Liver (tissue), 10 donors: ENCODE data around the gene SCN1A. TPM values are rescaled to one million over a fixed set of nuclear protein-coding genes. Genes with fewer than 3 reads are reported as not detected.

Experiments used
- DNase-seq: peaks from one replicate; pipeline ENCODE4 v3.0.0-alpha.2; 2017; ENCODE audit warnings: low spot score
- H3K27ac ChIP-seq, 2 donors: one replicate each; pipeline ENCODE4 v1.7.0; 2013; ENCODE audit warnings: inconsistent platforms in 2 of 2, low read length in 2 of 2, control low read depth in 1 of 2, low read depth in 1 of 2, mild to moderate bottlenecking in 1 of 2
- H3K27me3 ChIP-seq, 4 donors: one replicate each; pipeline versions ENCODE4 v1.6.1 to v1.7.0; 2013; ENCODE audit warnings: low read length in 3 of 4, inconsistent platforms in 1 of 4, mild to moderate bottlenecking in 1 of 4, moderate library complexity in 1 of 4; ENCODE audit not compliant: control insufficient read depth in 4 of 4, insufficient read depth in 4 of 4
- H3K36me3 ChIP-seq, 4 donors: one replicate each; pipeline versions ENCODE4 v1.6.1 to v1.7.0; 2013; ENCODE audit warnings: low read length in 3 of 4, mild to moderate bottlenecking in 3 of 4, low read depth in 1 of 4, moderate library complexity in 1 of 4; ENCODE audit not compliant: control insufficient read depth in 4 of 4, insufficient read depth in 3 of 4
- H3K4me1 ChIP-seq, 4 donors: one replicate each; pipeline versions ENCODE4 v1.6.1 to v1.7.0; 2013; ENCODE audit warnings: low read length in 3 of 4, mild to moderate bottlenecking in 3 of 4, moderate library complexity in 1 of 4; ENCODE audit not compliant: control insufficient read depth in 4 of 4, insufficient read depth in 4 of 4
- H3K4me3 ChIP-seq, 3 donors: one replicate each; pipeline versions ENCODE4 v1.6.1 to v1.7.0; 2013; ENCODE audit warnings: low read length in 3 of 3, control low read depth in 1 of 3, low read depth in 1 of 3, mild to moderate bottlenecking in 1 of 3
- H3K9ac ChIP-seq, 2 donors: one replicate each; pipeline ENCODE4 v1.7.0; 2013; ENCODE audit warnings: low read length in 2 of 2, mild to moderate bottlenecking in 2 of 2, moderate library complexity in 2 of 2, control low read depth in 1 of 2, low read depth in 1 of 2
- H3K9me3 ChIP-seq, 4 donors: one replicate each; pipeline versions ENCODE4 v1.6.1 to v1.7.0; 2013; ENCODE audit warnings: low read length in 3 of 4; ENCODE audit not compliant: control insufficient read depth in 4 of 4
- ATF3 ChIP-seq: IDR thresholded peaks from 2 replicates; pipeline ENCODE4 v1.6.1; 2016; ENCODE audit warnings: antibody characterized with exemption
- CTCF ChIP-seq: fragments of 150-350 bp; IDR thresholded peaks from 2 replicates; pipeline ENCODE4 v1.5.1; 2017; ENCODE audit warnings: improper control_type of control experiment, low read depth, low read length; ENCODE audit not compliant: missing input control
- FOXA2 ChIP-seq: IDR thresholded peaks from 2 replicates; pipeline ENCODE4 v1.6.1; 2016; ENCODE audit warnings: antibody characterized with exemption
- GABPA ChIP-seq, 2 donors: IDR thresholded peaks in 1 of 2; conservative IDR thresholded peaks in 1 of 2; 2 replicates each; pipeline ENCODE4 v1.6.1; 2016; ENCODE audit warnings: antibody characterized with exemption in 2 of 2, mild to moderate bottlenecking in 1 of 2, moderate library complexity in 1 of 2
- HNF4A ChIP-seq, 2 donors: conservative IDR thresholded peaks; 2 replicates each; pipeline ENCODE4 v1.6.1; 2016; ENCODE audit warnings: antibody characterized with exemption in 2 of 2, mild to moderate bottlenecking in 2 of 2
- HNF4G ChIP-seq: IDR thresholded peaks from 2 replicates; pipeline ENCODE4 v1.6.1; 2016; ENCODE audit warnings: antibody characterized with exemption
- NR2F2 ChIP-seq: IDR thresholded peaks from 2 replicates; pipeline ENCODE4 v1.6.1; 2016; ENCODE audit warnings: antibody characterized with exemption
- REST ChIP-seq: IDR thresholded peaks from 2 replicates; pipeline ENCODE4 v1.6.1; 2016; ENCODE audit warnings: antibody characterized with exemption, mild to moderate bottlenecking
- RXRA ChIP-seq, 2 donors: IDR thresholded peaks; 2 replicates each; pipeline ENCODE4 v1.6.1; 2017 to 2018; ENCODE audit warnings: antibody characterized with exemption in 2 of 2, mild to moderate bottlenecking in 1 of 2
- TAF1 ChIP-seq: conservative IDR thresholded peaks from 2 replicates; pipeline ENCODE4 v1.6.1; 2016; ENCODE audit warnings: antibody characterized with exemption, mild to moderate bottlenecking
- YY1 ChIP-seq: IDR thresholded peaks from 2 replicates; pipeline ENCODE4 v1.6.1; 2016; ENCODE audit warnings: antibody characterized with exemption, mild to moderate bottlenecking
- ZBTB33 ChIP-seq: IDR thresholded peaks from 2 replicates; pipeline ENCODE4 v1.6.1; 2016; ENCODE audit warnings: antibody characterized with exemption
- WGBS: extraction: QIAGEN DNeasy Blood & Tissue Kit; methylation state at CpG from one replicate; pipeline ENCODE4 v1.1.7; 2013; 5-methylcytosine and 5-hydroxymethylcytosine counted together
- polyA plus RNA-seq, 2 donors: library from polyadenylated mRNA; stranded (reverse) in 1 of 2; unstranded in 1 of 2; fragments of 200-250 nt in 1 of 2; fragments of >200 nt in 1 of 2; fragmentation: Nextera tagmentation in 1 of 2; extraction: Ambion mirVana in 1 of 2; gene quantifications; one replicate each; pipeline versions ENCODE4 v1.2.1 to v1.2.3, GENCODE V29; 2013 to 2015
- small RNA-seq: library from RNA; depleted of rRNA; stranded (forward); fragments of <200 nt; gene quantifications from one replicate; pipeline ENCODE3, GENCODE V24; 2014
- total RNA-seq, 2 donors: library from RNA; depleted of rRNA; stranded (reverse); fragments of >200 nt; gene quantifications; one replicate each; pipeline ENCODE4 v1.2.3, GENCODE V29; 2014
- donor health status: healthy.
- donor health status: healthy.
- donor health status: healthy.
- donor health status: healthy.
- donor health status: healthy.

The SCN1A gene
- total and polyA plus RNA-seq, 4 donors, result 0.11 TPM; not detected in 3

GRCh38 chr2:165938237-165938636 is 189.6 kb downstream of the SCN1A start:
- peaks cover 0 to 26% (median 25%) of the 10 kb centered on the region in 4 donors for H3K36me3 ChIP-seq
- no peaks in the 10 kb centered on the region for H3K4me1 ChIP-seq
- no peaks in the 10 kb centered on the region for H3K9me3 ChIP-seq
- H3K4me3 ChIP-seq, result no peak overlapping the region
- H3K27ac ChIP-seq, result no peak overlapping the region
- H3K9ac ChIP-seq, result no peak overlapping the region
- no peak for TF ChIP-seq ZBTB33
- no peak for TF ChIP-seq HNF4A (conservative IDR thresholded peaks at IDR 0.05)
- no peak for TF ChIP-seq HNF4G
- TF ChIP-seq TAF1, result no peak
- no peak for TF ChIP-seq FOXA2
- no peak for TF ChIP-seq GABPA (IDR thresholded peaks at IDR 0.05 in 1 of 2, conservative IDR thresholded peaks at IDR 0.05 in 1 of 2)
- no peak for TF ChIP-seq NR2F2
- TF ChIP-seq CTCF, result no peak
- no peak for TF ChIP-seq RXRA (IDR thresholded peaks at IDR 0.05)
- no peak for TF ChIP-seq REST
- TF ChIP-seq ATF3, result no peak
- TF ChIP-seq YY1, result no peak
- 96% methylated on average over 1 of the region's 1 CpG for WGBS
- no peak for DNase-seq
- no peaks in the 10 kb centered on the region for H3K27me3 ChIP-seq

Small RNA genes lying within 50 kb of the gene (small RNA-seq; reads per million reads assigned to genes)
- gene RF00019, result not detected

Other genes with a start within 250 kb of the SCN1A start
- gene TTC21B, start 174.2 kb downstream of the SCN1A start, total RNA-seq, result 10 to 100 TPM; 20.4 to 25.3 TPM
- 1 to 10 TPM; 2.0 to 5.0 TPM for gene TTC21B, start 174.2 kb downstream of the SCN1A start, polyA plus RNA-seq
- gene SCN9A, start 247.9 kb upstream of the SCN1A start, total RNA-seq, result 10 to 100 TPM in 1 of 2 donors, 1 to 10 TPM in 1; 9.1 to 10.1 TPM
- 1 to 10 TPM; 1.2 to 9.4 TPM for gene SCN9A, start 247.9 kb upstream of the SCN1A start, polyA plus RNA-seq